GM19193 (cell line): Measurements from ENCODE around the gene AP2S1.
A peak's percentile ranks its signal among the peaks of the same experiment; 100 is the strongest.

Source experiments
- POLR2A ChIP-seq: IDR thresholded peaks from 4 replicates; pipeline ENCODE4 v1.6.1; 2011; ENCODE audit not compliant: insufficient read depth, insufficient read length; ENCODE audit errors: extremely low read depth

The AP2S1 gene

GRCh38 chr19:46830864-46831263, 19.8 kb downstream of the AP2S1 start:
- no peak for TF ChIP-seq POLR2A

DNA sequence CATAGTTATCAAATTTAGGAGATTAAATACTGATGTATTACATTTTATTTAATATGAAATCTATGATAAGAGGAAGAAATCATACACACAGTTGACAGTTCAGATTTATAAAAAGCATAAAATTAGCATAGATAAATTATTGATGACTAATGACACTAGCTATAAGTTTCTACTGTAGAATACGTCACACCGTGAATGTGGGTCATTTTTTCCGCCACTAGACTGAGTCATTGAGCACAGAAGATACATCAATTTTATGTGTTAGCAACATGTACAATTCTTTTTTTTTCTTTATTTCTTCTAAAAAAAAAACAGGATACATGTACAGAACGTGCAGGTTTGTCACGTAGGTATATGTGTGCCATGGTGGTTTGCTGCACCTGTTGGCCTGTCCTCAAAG, 22.2 kb downstream of the AP2S1 start:
- TF ChIP-seq POLR2A: no peak

GRCh38 chr19:46825731-46826055, 25.0 kb downstream of the AP2S1 start:
- TF ChIP-seq POLR2A: no peak

DNA sequence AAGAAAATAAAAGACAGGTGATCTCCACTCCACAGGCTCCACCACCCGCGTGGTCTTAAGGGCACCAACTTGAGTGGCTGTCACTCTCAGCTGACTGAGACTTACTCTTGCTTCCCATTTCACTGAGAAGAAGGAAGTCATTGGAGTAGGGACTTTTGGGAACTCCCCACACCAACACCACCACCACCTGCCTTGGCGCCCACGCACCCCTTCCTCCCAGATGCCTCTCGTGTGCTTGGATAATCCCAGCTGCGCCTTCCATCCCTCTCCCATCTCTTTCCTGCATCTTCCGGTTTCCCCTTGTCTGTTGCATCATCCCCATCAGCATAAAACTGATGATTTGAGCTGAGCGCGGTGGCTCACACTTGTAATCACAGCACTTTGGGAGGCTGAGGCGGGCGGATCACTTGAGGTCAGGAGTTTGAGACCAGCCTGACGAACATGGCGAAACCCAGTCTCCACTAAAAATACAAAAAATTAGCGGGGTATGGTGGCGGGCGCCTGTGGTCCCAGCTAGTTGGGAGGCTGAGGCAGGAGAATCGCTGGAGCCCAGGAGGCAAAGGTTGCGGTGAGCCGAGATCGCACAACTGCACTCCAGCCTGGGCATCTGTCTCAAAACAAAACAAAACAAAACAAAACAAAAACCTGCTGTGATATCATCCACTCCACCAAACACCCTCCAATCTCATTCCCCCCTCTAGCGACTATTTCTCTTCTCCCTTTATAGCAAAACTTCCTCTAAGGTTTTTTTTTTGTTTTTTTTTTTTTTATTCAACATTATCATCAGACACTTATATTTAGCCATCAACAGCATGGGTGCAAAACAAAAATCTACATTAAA, 25.5 kb downstream of the AP2S1 start:
- no peak for TF ChIP-seq POLR2A

GRCh38 chr19:46823049-46823448, 27.6 kb downstream of the AP2S1 start:
- no peak for TF ChIP-seq POLR2A

GRCh38 chr19:46821512-46822409, 28.9 kb downstream of the AP2S1 start:
- peak; percentile 44 for TF ChIP-seq POLR2A

GRCh38 chr19:46818812-46819211, 31.8 kb downstream of the AP2S1 start:
- no peak for TF ChIP-seq POLR2A

GRCh38 chr19:46815833-46816627, 34.6 kb downstream of the AP2S1 start:
- no peak for TF ChIP-seq POLR2A

GRCh38 chr19:46813839-46814358, 36.7 kb downstream of the AP2S1 start:
- TF ChIP-seq POLR2A: no peak

GRCh38 chr19:46812977-46813838, 37.4 kb downstream of the AP2S1 start:
- TF ChIP-seq POLR2A: no peak

DNA sequence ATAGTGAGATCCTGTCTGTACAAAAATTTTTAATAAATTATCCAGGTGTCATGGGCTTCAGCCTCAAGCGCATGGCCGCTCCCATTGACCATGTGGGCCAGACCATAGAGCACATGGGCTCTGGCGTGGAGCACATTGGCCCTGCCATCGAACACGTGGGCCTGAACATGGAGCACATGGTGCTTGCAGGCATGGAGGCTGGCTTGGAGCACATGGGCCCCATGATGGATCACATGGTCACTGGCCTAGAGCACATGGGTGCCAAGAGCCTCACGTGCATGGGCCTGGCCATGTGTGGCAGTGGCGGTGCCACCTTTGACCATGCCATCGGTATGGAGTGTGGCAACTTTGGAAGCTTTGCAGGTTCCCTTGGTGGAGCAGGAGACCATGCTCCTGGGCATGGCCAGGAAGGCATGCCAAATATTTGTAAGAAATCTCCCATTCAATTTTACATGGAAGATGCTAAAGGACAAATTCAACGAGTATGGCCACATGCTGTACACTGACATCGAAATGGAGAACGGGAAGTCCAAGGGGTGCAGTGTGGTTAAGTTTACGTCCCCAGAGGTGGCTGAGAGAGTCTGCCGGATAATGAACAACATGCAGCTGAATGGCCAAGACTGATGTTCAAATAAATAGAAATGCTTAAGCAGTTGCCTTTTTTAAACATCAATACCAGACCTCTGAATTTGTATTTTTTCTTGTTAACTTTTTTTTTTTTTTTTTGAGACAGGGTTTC, 40.9 kb downstream of the AP2S1 start:
- no peak for TF ChIP-seq POLR2A

DNA sequence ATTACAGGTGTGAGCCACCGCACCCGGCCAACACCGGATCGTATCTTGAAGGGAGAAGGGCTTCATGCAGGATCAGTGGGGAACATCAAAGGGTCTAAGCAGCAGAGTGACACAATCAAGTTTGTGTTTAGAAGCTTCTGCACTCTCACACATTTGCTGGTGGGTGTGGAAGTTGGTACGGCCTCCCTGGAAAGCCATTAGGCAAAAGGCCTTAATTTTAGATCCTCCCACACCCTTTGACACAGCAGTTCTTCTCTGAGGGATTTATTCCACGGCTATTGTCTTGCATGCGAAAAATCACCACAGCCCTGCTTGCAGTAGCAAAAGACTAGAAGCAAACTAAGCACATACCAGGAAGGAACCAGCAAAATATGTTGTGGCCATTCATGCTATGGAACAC, 44.0 kb downstream of the AP2S1 start:
- no peak for TF ChIP-seq POLR2A

DNA sequence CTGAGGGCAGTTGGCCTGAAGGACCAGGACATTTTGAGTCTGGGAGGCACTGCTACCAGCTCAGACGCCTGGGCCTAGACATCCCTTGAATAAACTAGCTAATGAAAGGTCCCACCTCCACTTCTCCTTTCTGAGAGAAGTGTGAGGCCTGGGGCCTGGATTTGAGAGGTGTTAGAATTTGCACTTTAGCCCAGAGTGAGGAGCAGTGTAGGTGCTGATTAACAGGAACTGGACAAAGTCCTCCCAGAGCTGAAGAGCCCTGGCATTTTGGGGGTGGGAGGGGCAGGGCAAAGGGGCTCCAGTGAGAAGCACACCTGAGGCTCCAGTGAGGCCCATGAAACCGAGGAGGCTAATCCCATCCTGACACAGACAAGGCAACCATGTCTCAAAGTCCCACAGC, 47.1 kb downstream of the AP2S1 start:
- no peak for TF ChIP-seq POLR2A
